Karpas-422 (cell line): ENCODE results near the gene VEZT. TPM values are rescaled to one million over a fixed set of nuclear protein-coding genes. Genes with fewer than 3 reads are reported as not detected.
A peak's percentile ranks its signal among the peaks of the same experiment; 100 is the strongest.

ENCODE experiments used
- DNase-seq: peaks from one replicate; pipeline ENCODE4 v3.0.0-alpha.2; 2015
- H2AFZ ChIP-seq: fragments of 200-600 bp; sonication (generic); 2 replicates; pipeline ENCODE4 v1.6.1; 2014; ENCODE audit warnings: antibody characterized with exemption, low read length, mixed read lengths
- H3K27ac ChIP-seq: fragments of 200-600 bp; sonication (generic); 2 replicates; pipeline ENCODE4 v1.5.1; 2014; ENCODE audit warnings: mild to moderate bottlenecking, low read length, moderate library complexity
- H3K27me3 ChIP-seq: fragments of 200-600 bp; sonication (generic); 2 replicates; pipeline ENCODE4 v1.6.1; 2014; ENCODE audit warnings: low read length, mixed read lengths
- H3K36me3 ChIP-seq: fragments of 200-600 bp; sonication (generic); 2 replicates; pipeline ENCODE4 v1.6.1; 2014; ENCODE audit warnings: low read length, mixed read lengths; ENCODE audit not compliant: insufficient read depth
- H3K4me1 ChIP-seq: fragments of 200-600 bp; sonication (generic); 2 replicates; pipeline ENCODE4 v1.6.1; 2014; ENCODE audit warnings: mild to moderate bottlenecking, low read length, mixed read lengths
- H3K4me2 ChIP-seq: fragments of 200-600 bp; sonication (generic); 2 replicates; pipeline ENCODE4 v1.6.1; 2014; ENCODE audit warnings: low read length, low read depth, mild to moderate bottlenecking; ENCODE audit not compliant: poor library complexity, severe bottlenecking
- H3K4me3 ChIP-seq: fragments of 200-600 bp; sonication (generic); 2 replicates; pipeline ENCODE4 v1.5.1; 2014; ENCODE audit warnings: mild to moderate bottlenecking, antibody characterized with exemption, low read length, mixed read lengths
- H3K79me2 ChIP-seq: fragments of 200-600 bp; sonication (generic); 2 replicates; pipeline ENCODE4 v1.6.1; 2014; ENCODE audit warnings: mild to moderate bottlenecking, low read length, mixed read lengths
- H3K9ac ChIP-seq: fragments of 200-600 bp; sonication (generic); 2 replicates; pipeline ENCODE4 v1.6.0; 2014; ENCODE audit warnings: low read length
- H3K9me2 ChIP-seq: fragments of 200-600 bp; sonication (generic), shearing (Covaris generic); replicated peaks from 2 replicates; pipeline ENCODE4 v1.6.0; 2014; ENCODE audit warnings: mild to moderate bottlenecking, low read length, moderate library complexity; ENCODE audit not compliant: insufficient read depth
- H3K9me3 ChIP-seq: fragments of 300-700, 200-600 bp; sonication (generic); 2 replicates; pipeline ENCODE4 v1.6.1; 2014; ENCODE audit warnings: low read length, mixed read lengths
- H4K20me1 ChIP-seq: fragments of 200-600 bp; sonication (generic); 2 replicates; pipeline ENCODE4 v1.6.1; 2014; ENCODE audit warnings: mild to moderate bottlenecking, antibody characterized with exemption, low read length, low read depth; ENCODE audit not compliant: insufficient read depth
- total RNA-seq: library from RNA; depleted of rRNA; stranded (reverse); fragments of >200 nt; shearing (Covaris generic); gene quantifications from 2 replicates; pipeline ENCODE4 v1.2.3, GENCODE V29; 2014; ENCODE audit warnings: low replicate concordance

Gene VEZT
- total RNA-seq, 1 experiment from 2014 or later, result 169 TPM

GRCh38 chr12:95279856-95280255 is 62.2 kb downstream of the VEZT start:
- Histone ChIP-seq H3K9me3 (no peaks in the 10 kb centered on the region), H4K20me1 (no peaks in the 10 kb centered on the region), H3K9me2 (no peaks in the 10 kb centered on the region), H3K9ac (no peak overlapping the region), H3K27me3 (no peaks in the 10 kb centered on the region), H3K4me3 (no peak overlapping the region), H2AFZ (no peak overlapping the region), H3K79me2 (peaks cover 47% of the 10 kb centered on the region), H3K27ac (no peak overlapping the region), H3K36me3 (peaks cover 78% of the 10 kb centered on the region), H3K4me2 (no peak overlapping the region), H3K4me1 (no peaks in the 10 kb centered on the region)
- DNase-seq, result no peak

- H2AFZ ChIP-seq, result no peak overlapping the region
- H3K36me3 ChIP-seq, result peaks cover 72% of the 10 kb centered on the region
- H4K20me1 ChIP-seq, result no peaks in the 10 kb centered on the region
- DNase-seq, result no peak
- H3K27me3 ChIP-seq, result no peaks in the 10 kb centered on the region
- H3K9me3 ChIP-seq, result no peaks in the 10 kb centered on the region
- H3K4me2 ChIP-seq, result no peak overlapping the region
- H3K79me2 ChIP-seq, result peaks cover 41% of the 10 kb centered on the region
- H3K9ac ChIP-seq, result no peak overlapping the region
- no peak overlapping the region for H3K27ac ChIP-seq
- no peaks in the 10 kb centered on the region for H3K4me1 ChIP-seq
- H3K9me2 ChIP-seq, result no peaks in the 10 kb centered on the region
- H3K4me3 ChIP-seq, result no peak overlapping the region
These were observed 64.7 kb downstream of the VEZT start for GRCh38 chr12:95282266-95282665.

GRCh38 chr12:95283371-95283770 is 65.8 kb downstream of the VEZT start:
- DNase-seq, result no peak
- no peak overlapping the region for H3K9ac ChIP-seq
- H3K9me3 ChIP-seq, result no peaks in the 10 kb centered on the region
- peaks cover 37% of the 10 kb centered on the region for H3K79me2 ChIP-seq
- no peaks in the 10 kb centered on the region for H4K20me1 ChIP-seq
- no peak overlapping the region for H3K4me3 ChIP-seq
- no peak overlapping the region for H2AFZ ChIP-seq
- H3K27ac ChIP-seq, result no peak overlapping the region
- H3K4me2 ChIP-seq, result no peak overlapping the region
- H3K27me3 ChIP-seq, result no peaks in the 10 kb centered on the region
- no peaks in the 10 kb centered on the region for H3K4me1 ChIP-seq
- no peaks in the 10 kb centered on the region for H3K9me2 ChIP-seq
- H3K36me3 ChIP-seq, result peaks cover 75% of the 10 kb centered on the region

- no peak for DNase-seq
- Histone ChIP-seq H3K4me3 (no peak overlapping the region), H3K4me1 (no peaks in the 10 kb centered on the region), H3K9me2 (no peaks in the 10 kb centered on the region), H3K9ac (no peak overlapping the region), H3K27ac (no peak overlapping the region), H3K79me2 (peaks cover 36% of the 10 kb centered on the region), H3K4me2 (no peak overlapping the region), H3K9me3 (no peaks in the 10 kb centered on the region), H3K27me3 (no peaks in the 10 kb centered on the region), H4K20me1 (no peaks in the 10 kb centered on the region), H2AFZ (no peak overlapping the region), H3K36me3 (peaks cover 78% of the 10 kb centered on the region)
These were observed 69.1 kb downstream of the VEZT start for GRCh38 chr12:95286713-95287112.

- Histone ChIP-seq H3K9me2 (no peaks in the 10 kb centered on the region), H3K79me2 (peaks cover 30% of the 10 kb centered on the region), H3K4me2 (no peak overlapping the region), H3K27ac (no peak overlapping the region), H3K4me1 (no peaks in the 10 kb centered on the region), H3K4me3 (no peak overlapping the region), H3K9me3 (no peaks in the 10 kb centered on the region), H4K20me1 (no peaks in the 10 kb centered on the region), H3K36me3 (peaks cover 75% of the 10 kb centered on the region), H3K9ac (no peak overlapping the region), H3K27me3 (no peaks in the 10 kb centered on the region), H2AFZ (no peak overlapping the region)
- DNase-seq, result no peak
These were observed 73.9 kb downstream of the VEZT start for GRCh38 chr12:95291501-95291900.

GRCh38 chr12:95298916-95299315 is 81.3 kb downstream of the VEZT start:
- Histone ChIP-seq H3K9ac (no peak overlapping the region), H3K27me3 (no peaks in the 10 kb centered on the region), H3K4me2 (no peak overlapping the region), H3K9me2 (no peaks in the 10 kb centered on the region), H3K36me3 (peaks cover 72% of the 10 kb centered on the region; the same call in 1 of the 2 replicates), H3K9me3 (no peaks in the 10 kb centered on the region), H3K27ac (no peak overlapping the region), H4K20me1 (no peaks in the 10 kb centered on the region), H3K4me1 (no peaks in the 10 kb centered on the region), H3K79me2 (peaks cover 21% of the 10 kb centered on the region), H3K4me3 (no peak overlapping the region), H2AFZ (no peak overlapping the region)
- DNase-seq, result no peak

GRCh38 chr12:95300286-95300685 is 82.7 kb downstream of the VEZT start:
- H3K9ac ChIP-seq, result no peak overlapping the region
- no peaks in the 10 kb centered on the region for H3K9me2 ChIP-seq
- H3K27me3 ChIP-seq, result no peaks in the 10 kb centered on the region
- no peak overlapping the region for H3K4me3 ChIP-seq
- peaks cover 19% of the 10 kb centered on the region for H3K79me2 ChIP-seq
- H3K4me1 ChIP-seq, result no peaks in the 10 kb centered on the region
- peaks cover 71% of the 10 kb centered on the region; the same call in 1 of the 2 replicates for H3K36me3 ChIP-seq
- H3K9me3 ChIP-seq, result no peaks in the 10 kb centered on the region
- no peak for DNase-seq
- H3K4me2 ChIP-seq, result no peak overlapping the region
- no peaks in the 10 kb centered on the region for H4K20me1 ChIP-seq
- 0 out of 2 replicates have a peak overlapping the region, but pooled peaks have one; percentile 5 for H3K27ac ChIP-seq
- no peak overlapping the region for H2AFZ ChIP-seq

- no peak overlapping the region for H2AFZ ChIP-seq
- peaks cover 13% of the 10 kb centered on the region; the same call in 1 of the 2 replicates for H3K79me2 ChIP-seq
- no peak overlapping the region for H3K4me3 ChIP-seq
- no peak overlapping the region for H3K4me2 ChIP-seq
- H3K27ac ChIP-seq, result no peak overlapping the region
- no peaks in the 10 kb centered on the region for H3K27me3 ChIP-seq
- no peak for DNase-seq
- H3K9ac ChIP-seq, result no peak overlapping the region
- H3K36me3 ChIP-seq, result peaks cover 76% of the 10 kb centered on the region
- no peaks in the 10 kb centered on the region for H4K20me1 ChIP-seq
- no peaks in the 10 kb centered on the region for H3K4me1 ChIP-seq
- no peaks in the 10 kb centered on the region for H3K9me3 ChIP-seq
- H3K9me2 ChIP-seq, result no peaks in the 10 kb centered on the region
These were observed 85.9 kb downstream of the VEZT start for GRCh38 chr12:95303476-95303875.
